Measurements from ENCODE around the gene ACKR2. TPM values are rescaled to one million over a fixed set of nuclear protein-coding genes. Genes with fewer than 3 reads are reported as not detected.

The ACKR2 gene
- polyA plus RNA-seq, 1 donor from 2014 or later = not detected

DNA sequence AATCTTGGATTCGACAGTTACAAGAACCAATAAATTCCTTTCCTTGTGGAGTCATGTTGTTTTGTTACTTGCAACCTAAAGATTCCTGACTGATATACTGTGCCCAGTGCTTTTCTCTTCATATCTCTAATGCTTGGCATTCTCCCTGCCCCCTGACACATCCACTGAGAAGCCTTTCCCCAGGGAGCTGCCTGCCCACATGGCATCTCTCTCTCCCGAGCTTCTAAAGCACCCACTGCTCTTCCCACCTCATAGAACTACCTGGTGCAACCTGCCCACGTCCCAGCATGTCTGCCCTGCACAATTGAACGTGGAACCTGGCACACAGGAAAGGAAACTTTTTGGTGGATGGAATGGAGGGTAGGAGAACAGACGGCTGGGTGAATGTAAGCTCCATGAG lies 59.6 kb downstream of the ACKR2 start:
- no peaks in the 10 kb centered on the region for H3K36me3 ChIP-seq (ENCODE audit: insufficient read depth, low read length)
- H3K9ac ChIP-seq (ENCODE audit: low read length) = no peak overlapping the region
- H3K27me3 ChIP-seq (ENCODE audit: insufficient read depth, low read depth, low read length) = no peaks in the 10 kb centered on the region
- H3K9me2 ChIP-seq (ENCODE audit: insufficient read depth, low read length) = no peaks in the 10 kb centered on the region
- H4K20me1 ChIP-seq (ENCODE audit: insufficient read depth) = no peaks in the 10 kb centered on the region
- no peaks in the 10 kb centered on the region for H3K79me2 ChIP-seq (replicated peaks; ENCODE audit: insufficient read depth, low read length)
- no peaks in the 10 kb centered on the region for H3F3A ChIP-seq (ENCODE audit: insufficient read depth, low read length, poor library complexity, severe bottlenecking)
- no peak overlapping the region for H3K27ac ChIP-seq (ENCODE audit: low read length)
- H3K9me3 ChIP-seq (ENCODE audit: low read length) = no peaks in the 10 kb centered on the region
- H3K4me3 ChIP-seq (ENCODE audit: low read length) = no peak overlapping the region
- TF ChIP-seq SMC3 (conservative IDR thresholded peaks at IDR 0.05; ENCODE audit: poor library complexity) (no peak), TAF1 (IDR thresholded peaks at IDR 0.05; ENCODE audit: low read depth) (no peak), POLR2AphosphoS5 (IDR thresholded peaks at IDR 0.05) (no peak), EP300 (conservative IDR thresholded peaks at IDR 0.05; ENCODE audit: poor library complexity, severe bottlenecking) (no peak), MXI1 (conservative IDR thresholded peaks at IDR 0.05; ENCODE audit: poor library complexity, severe bottlenecking) (no peak), EZH2 (IDR thresholded peaks at IDR 0.05; ENCODE audit: borderline replicate concordance, insufficient read depth, low read length, poor library complexity, severe bottlenecking) (no peak), RAD21 (conservative IDR thresholded peaks at IDR 0.05) (no peak)
- TF ChIP-seq, protein P1, sequence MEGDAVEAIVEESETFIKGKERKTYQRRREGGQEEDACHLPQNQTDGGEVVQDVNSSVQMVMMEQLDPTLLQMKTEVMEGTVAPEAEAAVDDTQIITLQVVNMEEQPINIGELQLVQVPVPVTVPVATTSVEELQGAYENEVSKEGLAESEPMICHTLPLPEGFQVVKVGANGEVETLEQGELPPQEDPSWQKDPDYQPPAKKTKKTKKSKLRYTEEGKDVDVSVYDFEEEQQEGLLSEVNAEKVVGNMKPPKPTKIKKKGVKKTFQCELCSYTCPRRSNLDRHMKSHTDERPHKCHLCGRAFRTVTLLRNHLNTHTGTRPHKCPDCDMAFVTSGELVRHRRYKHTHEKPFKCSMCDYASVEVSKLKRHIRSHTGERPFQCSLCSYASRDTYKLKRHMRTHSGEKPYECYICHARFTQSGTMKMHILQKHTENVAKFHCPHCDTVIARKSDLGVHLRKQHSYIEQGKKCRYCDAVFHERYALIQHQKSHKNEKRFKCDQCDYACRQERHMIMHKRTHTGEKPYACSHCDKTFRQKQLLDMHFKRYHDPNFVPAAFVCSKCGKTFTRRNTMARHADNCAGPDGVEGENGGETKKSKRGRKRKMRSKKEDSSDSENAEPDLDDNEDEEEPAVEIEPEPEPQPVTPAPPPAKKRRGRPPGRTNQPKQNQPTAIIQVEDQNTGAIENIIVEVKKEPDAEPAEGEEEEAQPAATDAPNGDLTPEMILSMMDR (IDR thresholded peaks at IDR 0.05; ENCODE audit: poor library complexity, severe bottlenecking) = no peak
- TF ChIP-seq, protein P2, sequence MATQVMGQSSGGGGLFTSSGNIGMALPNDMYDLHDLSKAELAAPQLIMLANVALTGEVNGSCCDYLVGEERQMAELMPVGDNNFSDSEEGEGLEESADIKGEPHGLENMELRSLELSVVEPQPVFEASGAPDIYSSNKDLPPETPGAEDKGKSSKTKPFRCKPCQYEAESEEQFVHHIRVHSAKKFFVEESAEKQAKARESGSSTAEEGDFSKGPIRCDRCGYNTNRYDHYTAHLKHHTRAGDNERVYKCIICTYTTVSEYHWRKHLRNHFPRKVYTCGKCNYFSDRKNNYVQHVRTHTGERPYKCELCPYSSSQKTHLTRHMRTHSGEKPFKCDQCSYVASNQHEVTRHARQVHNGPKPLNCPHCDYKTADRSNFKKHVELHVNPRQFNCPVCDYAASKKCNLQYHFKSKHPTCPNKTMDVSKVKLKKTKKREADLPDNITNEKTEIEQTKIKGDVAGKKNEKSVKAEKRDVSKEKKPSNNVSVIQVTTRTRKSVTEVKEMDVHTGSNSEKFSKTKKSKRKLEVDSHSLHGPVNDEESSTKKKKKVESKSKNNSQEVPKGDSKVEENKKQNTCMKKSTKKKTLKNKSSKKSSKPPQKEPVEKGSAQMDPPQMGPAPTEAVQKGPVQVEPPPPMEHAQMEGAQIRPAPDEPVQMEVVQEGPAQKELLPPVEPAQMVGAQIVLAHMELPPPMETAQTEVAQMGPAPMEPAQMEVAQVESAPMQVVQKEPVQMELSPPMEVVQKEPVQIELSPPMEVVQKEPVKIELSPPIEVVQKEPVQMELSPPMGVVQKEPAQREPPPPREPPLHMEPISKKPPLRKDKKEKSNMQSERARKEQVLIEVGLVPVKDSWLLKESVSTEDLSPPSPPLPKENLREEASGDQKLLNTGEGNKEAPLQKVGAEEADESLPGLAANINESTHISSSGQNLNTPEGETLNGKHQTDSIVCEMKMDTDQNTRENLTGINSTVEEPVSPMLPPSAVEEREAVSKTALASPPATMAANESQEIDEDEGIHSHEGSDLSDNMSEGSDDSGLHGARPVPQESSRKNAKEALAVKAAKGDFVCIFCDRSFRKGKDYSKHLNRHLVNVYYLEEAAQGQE (IDR thresholded peaks at IDR 0.05; ENCODE audit: borderline replicate concordance) = no peak
- H3K4me2 ChIP-seq (ENCODE audit: low read length) = no peak overlapping the region
- no peak overlapping the region for H2AFZ ChIP-seq (ENCODE audit: low read depth, low read length)

DNA sequence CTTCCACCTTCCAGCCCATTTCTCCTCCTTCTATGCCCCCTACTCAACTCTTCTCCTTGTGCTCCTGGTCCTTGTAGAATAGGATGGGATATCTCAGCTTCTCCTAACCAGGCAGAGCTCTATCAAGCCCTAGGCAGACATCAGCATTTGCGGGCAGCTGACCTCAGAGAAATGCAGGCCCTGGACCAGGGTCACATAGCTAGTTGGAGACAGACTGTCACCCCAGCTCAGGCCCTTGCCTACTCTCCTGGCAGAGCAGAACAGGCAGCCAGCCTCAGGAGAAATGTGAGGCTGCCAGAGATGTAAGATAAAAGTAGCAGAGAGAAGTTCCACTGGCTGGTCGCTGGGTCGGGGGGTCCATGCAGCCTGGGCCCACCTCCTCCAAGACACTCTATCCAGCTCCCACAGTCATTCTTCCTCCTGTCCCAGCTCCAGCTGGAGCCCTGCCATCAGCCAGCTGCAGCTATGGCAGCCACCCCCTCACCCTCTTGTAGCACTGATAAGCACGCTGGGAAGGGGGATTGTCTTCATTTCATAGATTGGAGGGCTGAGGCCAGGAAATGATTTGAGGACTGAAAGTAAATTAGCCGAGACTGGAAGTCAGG lies 62.4 kb downstream of the ACKR2 start:
- Histone ChIP-seq H3K27me3 (ENCODE audit: insufficient read depth, low read depth, low read length) (no peaks in the 10 kb centered on the region), H3K27ac (ENCODE audit: low read length) (no peak overlapping the region), H3K4me3 (ENCODE audit: low read length) (no peak overlapping the region), H2AFZ (ENCODE audit: low read depth, low read length) (no peak overlapping the region), H3K9me2 (ENCODE audit: insufficient read depth, low read length) (no peaks in the 10 kb centered on the region), H3K9ac (ENCODE audit: low read length) (no peak overlapping the region), H4K20me1 (ENCODE audit: insufficient read depth) (no peaks in the 10 kb centered on the region), H3K9me3 (ENCODE audit: low read length) (no peaks in the 10 kb centered on the region), H3K36me3 (ENCODE audit: insufficient read depth, low read length) (no peaks in the 10 kb centered on the region), H3F3A (ENCODE audit: insufficient read depth, low read length, poor library complexity, severe bottlenecking) (no peaks in the 10 kb centered on the region), H3K79me2 (replicated peaks; ENCODE audit: insufficient read depth, low read length) (no peaks in the 10 kb centered on the region), H3K4me2 (ENCODE audit: low read length) (no peak overlapping the region)
- TF ChIP-seq, protein P2 (IDR thresholded peaks at IDR 0.05; ENCODE audit: borderline replicate concordance) = no peak
- no peak for TF ChIP-seq SMC3 (conservative IDR thresholded peaks at IDR 0.05; ENCODE audit: poor library complexity)
- TF ChIP-seq MXI1 (conservative IDR thresholded peaks at IDR 0.05; ENCODE audit: poor library complexity, severe bottlenecking) = no peak
- TF ChIP-seq RAD21 (conservative IDR thresholded peaks at IDR 0.05) = no peak
- no peak for TF ChIP-seq TAF1 (IDR thresholded peaks at IDR 0.05; ENCODE audit: low read depth)
- no peak for TF ChIP-seq EZH2 (IDR thresholded peaks at IDR 0.05; ENCODE audit: borderline replicate concordance, insufficient read depth, low read length, poor library complexity, severe bottlenecking)
- TF ChIP-seq EP300 (conservative IDR thresholded peaks at IDR 0.05; ENCODE audit: poor library complexity, severe bottlenecking) = no peak
- TF ChIP-seq, protein P1 (IDR thresholded peaks at IDR 0.05; ENCODE audit: poor library complexity, severe bottlenecking) = no peak
- TF ChIP-seq POLR2AphosphoS5 (IDR thresholded peaks at IDR 0.05) = no peak

All from neural cell (in vitro differentiated cells).